Measurements from ENCODE around the gene PEAK1.

- no peak for TF ChIP-seq CTCF (tag by site-specific recombination; IDR thresholded peaks at IDR 0.05)
- TF ChIP-seq ZNF19 (tag by site-specific recombination; IDR thresholded peaks at IDR 0.05; ENCODE audit: low read depth), result no peak
- peak; percentile 97 for TF ChIP-seq ZNF692 (tag by site-specific recombination; IDR thresholded peaks at IDR 0.05)
- TF ChIP-seq ZNF707 (tag by site-specific recombination; IDR thresholded peaks at IDR 0.05), result no peak
- TF ChIP-seq ZNF660 (tag by site-specific recombination; IDR thresholded peaks at IDR 0.05), result peak; percentile 76; the same call in 1 of the 2 replicates
- no peak for TF ChIP-seq ZFP3 (tag by site-specific recombination; IDR thresholded peaks at IDR 0.05; ENCODE audit: low read depth)
- TF ChIP-seq REST (tag by site-specific recombination; IDR thresholded peaks at IDR 0.05), result no peak
- peak; percentile 12; the same call in 1 of the 2 replicates for TF ChIP-seq ZNF121 (tag by site-specific recombination; IDR thresholded peaks at IDR 0.05)
- no peak for TF ChIP-seq TRIM28 (IDR thresholded peaks at IDR 0.05; ENCODE audit: borderline replicate concordance, low read length)
Measured at GRCh38 chr15:77070495-77071304, 349.2 kb downstream of the PEAK1 start, which contains the start of gene TSPAN3.

All from HEK293 (cell line).